GM18519 (cell line): ENCODE results near the gene RAB26.
"Not testable (repeated sequence)": the region's sequence is repeated elsewhere in the genome, so short reads cannot be mapped to it uniquely, and the experiment has no call there.

Experiments
- ATAC-seq: cut with Tn5 transposase; IDR thresholded peaks from one replicate; pipeline ENCODE4 v1.9.1; 2021; ENCODE audit warnings: mild to moderate bottlenecking, moderate library complexity; ENCODE audit not compliant: unreplicated experiment, low FRiP score

The RAB26 gene

DNA sequence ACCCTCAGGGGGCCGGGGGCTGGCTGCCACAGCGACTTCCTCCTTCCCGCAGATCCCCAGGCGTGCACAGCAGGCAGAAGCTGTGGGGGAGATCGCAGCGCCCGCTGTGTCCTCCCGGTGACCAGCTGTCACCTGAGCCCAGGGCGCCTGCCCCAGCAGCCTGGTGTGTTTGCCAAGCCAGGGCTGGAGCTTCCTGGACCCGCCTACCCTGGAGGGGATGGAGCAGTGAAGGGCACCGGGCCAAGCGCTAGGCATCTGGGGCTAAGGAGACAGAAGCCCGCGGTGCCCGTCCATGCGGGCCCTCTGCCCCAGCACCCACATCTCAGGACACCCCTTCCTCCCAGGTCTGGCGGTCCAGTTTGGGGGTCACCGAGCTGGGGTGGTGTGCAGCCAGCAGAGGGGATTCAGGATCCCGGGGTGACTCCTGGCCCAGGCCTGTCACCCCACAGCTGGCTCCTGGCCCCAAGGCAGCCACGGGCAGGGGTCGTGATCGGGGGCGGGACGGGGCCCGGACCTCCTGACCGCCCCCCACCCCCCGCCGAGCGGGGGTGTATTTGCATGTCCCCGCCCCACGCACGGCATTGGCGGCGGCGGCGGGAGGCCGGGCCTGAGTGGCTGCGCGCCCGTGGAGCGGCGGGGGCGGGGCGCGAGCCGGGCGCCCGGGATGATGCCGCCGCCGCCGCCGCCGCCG, at the start of gene RAB26:
RAB26 (plus strand) TSS at position 645 of the 691 bp plus-strand sequence. CDS start 159 bp downstream, outside the sequence.
- ATAC-seq = no peak

DNA sequence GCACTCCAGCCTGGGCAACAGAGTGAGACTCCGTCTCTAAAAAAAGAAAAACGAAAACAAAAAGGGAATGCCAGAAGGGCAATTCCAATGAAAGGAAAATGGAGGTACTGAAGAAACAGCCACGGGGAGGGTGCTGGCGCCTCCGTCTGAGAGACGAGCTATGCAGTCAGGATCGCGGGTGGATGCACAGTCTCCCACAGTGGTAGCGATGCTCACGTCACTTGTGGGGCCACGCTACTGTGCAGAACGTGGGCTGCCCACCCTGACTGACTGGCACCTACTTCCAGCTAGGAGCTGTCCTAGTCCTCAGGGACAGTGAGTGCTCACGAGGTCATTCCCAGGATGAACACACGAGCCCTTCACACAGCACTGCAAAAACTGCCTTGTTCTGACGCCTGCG, 46.8 kb upstream of the RAB26 start:
- not testable (repeated sequence) for ATAC-seq

GRCh38 chr16:2102471-2102870, 46.0 kb upstream of the RAB26 start:
- no peak for ATAC-seq

- ATAC-seq = not testable (repeated sequence)
Observed at GRCh38 chr16:2104464-2104863, 44.0 kb upstream of the RAB26 start.

- not testable (repeated sequence) for ATAC-seq
Observed at GRCh38 chr16:2105291-2105690, 43.1 kb upstream of the RAB26 start.

DNA sequence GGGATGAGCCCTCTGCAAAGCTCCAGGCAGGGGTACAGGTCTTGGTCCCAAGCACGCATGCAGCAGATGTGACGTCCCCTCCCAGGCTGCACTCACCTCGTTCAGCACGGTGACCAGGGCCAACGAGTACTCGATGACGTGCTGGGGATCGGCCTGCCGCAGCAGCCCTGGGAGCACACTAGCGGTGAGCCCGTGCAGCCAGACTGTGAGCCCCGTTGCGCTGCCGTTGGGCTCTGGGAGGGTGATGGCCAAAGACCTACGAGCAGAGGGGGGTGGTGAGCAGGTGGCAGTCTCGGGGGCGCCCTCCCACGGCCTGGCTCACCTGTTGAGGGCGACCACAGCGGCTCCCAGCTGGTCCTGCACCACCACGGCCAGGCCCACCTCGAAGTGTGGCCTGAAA, 42.7 kb upstream of the RAB26 start:
- ATAC-seq = not testable (repeated sequence)

GRCh38 chr16:2106211-2106610, 42.2 kb upstream of the RAB26 start:
- not testable (repeated sequence) for ATAC-seq

- not testable (repeated sequence) for ATAC-seq
Observed at GRCh38 chr16:2107121-2107790, 41.2 kb upstream of the RAB26 start.

DNA sequence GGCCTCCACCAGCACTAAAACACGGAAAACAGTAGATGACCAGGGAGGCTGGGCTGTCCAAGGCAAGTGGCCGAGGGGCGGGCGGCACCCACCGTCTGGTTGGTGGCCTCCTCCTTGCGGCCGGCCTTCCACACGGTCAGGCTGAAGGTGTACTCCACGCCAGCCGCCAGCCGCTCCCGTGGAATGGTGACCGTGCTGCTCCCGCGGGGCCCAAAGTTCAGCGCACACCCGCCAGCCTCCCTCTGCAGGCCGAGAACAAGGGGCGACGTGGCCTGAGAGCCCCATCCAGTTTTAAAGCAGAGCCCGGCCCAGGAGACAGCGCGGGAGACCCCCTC, 40.7 kb upstream of the RAB26 start:
- not testable (repeated sequence) for ATAC-seq

DNA sequence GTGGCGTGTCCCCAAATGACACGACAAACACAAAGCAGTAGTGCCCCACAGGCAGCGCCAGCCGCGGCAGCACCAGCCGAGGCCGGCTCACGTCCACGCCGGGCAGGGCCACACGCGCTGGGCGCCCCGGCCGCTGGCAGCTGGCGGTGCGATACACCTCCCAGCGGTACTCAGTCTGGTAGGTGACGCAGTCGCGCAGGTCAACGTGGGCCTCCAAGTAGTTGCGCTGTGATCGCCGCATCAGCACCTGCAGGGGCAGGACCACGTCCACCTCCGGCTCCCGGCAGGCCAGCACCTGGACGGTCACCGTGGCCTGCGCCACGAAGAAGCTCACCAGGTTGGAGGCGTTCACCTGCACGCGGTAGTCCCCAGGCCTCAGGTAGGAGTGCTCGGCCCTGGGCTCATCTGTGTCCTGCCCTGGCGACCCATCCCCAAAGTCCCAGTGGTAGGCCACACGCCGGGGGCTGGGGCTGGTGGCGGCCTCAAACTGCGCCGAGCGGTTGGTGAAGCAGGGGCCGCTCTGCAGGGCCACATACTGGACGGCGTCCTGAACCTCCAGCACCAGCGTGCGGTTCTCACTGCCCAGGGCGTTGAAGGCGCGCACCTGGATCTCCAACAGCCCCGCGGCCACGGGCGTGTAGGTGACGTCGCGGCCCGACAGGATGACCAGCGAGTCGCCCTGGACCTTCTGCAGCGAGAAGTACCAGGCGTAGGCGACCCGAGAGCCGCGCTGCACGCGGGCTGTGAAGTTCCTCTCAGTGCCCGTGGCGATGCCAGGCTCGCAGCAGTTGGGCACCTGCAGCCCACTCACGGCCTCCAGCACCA, 39.8 kb upstream of the RAB26 start:
- not testable (repeated sequence) for ATAC-seq

GRCh38 chr16:2109271-2109580, 39.2 kb upstream of the RAB26 start:
- not testable (repeated sequence) for ATAC-seq

- not testable (repeated sequence) for ATAC-seq
Observed at GRCh38 chr16:2109872-2110271, 38.6 kb upstream of the RAB26 start.

DNA sequence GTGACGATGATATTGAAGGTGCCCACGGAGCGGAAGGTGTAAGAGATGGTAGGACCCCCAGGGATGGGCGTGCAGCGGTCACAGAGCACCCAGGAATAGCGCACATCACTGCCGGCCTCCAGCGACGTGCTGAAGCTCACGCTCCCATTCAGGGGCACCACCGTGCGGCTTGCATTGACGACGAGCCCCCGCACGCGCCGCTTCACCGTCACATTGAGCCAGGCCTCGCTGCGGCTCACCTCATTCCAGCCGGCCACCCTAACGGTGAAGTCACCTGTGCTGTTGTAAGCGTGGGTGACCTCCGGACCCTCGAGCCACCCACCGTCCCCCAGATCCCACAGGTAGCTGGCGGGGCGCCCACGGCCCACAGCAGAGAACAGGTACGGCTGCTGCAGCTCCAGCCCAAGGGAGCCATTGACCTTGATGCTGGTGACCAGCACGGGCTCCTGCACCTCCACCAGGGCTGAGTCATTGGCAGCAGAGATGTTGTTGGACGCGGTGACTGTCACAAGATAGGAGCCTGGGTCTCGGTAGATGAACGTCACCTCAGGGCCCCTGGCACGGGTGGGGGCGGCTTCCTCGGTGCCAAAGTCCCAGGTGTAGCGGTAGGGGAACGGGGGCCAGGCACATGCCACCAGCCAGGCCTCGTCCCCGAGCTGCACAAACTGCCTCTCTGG, 38.0 kb upstream of the RAB26 start:
- not testable (repeated sequence) for ATAC-seq

DNA sequence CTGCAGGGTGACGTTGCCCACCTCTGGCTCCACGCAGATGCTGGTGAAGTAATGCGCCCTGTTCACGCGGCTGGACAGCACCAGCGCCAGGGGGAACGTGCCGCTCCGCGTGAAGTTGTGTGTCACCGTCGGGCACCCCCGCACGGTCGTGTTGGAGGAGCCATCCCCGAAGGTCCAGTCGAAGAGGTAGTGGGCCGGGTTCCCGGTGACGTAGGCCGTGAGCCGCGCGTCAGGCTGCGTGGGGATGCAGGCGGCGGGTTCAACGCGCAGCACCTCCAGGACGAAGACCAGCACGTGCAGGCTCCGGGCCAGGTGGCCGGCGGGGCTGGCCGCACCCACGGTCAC, 37.4 kb upstream of the RAB26 start:
- not testable (repeated sequence) for ATAC-seq

DNA sequence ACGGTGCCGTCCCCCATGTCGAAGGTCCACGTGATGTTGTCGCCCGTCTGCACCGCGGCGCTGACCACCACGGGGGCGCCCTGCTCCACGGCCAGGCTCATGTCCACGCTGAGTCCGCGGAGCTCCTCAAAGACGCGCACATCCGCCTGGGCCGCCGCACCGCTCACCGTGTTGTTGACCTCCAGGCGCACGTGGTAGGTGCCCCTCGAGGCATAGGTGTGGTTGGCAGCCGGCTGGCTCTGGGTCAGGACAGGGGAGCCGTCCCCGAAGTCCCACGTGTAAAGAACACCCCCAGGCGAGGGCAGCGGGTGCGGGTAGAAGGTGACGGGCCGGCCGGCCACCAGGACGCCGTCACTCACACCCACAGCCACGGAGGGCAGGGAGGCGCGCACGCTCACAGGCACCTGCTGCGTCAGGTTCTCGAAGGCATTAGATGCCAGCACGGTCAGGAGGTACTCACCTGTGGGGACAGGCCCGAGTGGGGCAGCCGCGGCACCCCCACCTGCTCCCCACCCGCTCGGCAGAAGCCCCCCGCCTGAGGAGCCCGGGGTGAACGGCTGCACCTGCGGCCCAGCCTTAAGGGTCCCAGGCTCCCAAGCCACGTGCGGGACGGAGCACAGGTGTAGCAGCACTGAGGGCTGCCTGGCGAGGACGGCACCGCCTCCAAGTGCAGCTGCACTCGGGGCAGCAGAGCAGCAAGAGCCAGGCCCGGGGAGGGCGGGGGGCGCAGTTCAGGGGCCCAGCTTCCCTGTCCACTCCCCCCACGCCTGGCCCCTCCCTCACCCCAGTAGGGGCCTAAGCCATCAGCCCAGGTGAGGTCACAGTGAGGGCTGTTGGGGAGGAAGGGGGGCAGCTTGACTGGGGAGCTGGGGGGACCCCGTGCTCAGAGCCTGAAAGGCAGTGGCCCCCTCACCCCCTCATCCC, 36.8 kb upstream of the RAB26 start:
- not testable (repeated sequence) for ATAC-seq

- not testable (repeated sequence) for ATAC-seq
Observed at GRCh38 chr16:2112539-2113106, 35.8 kb upstream of the RAB26 start.

DNA sequence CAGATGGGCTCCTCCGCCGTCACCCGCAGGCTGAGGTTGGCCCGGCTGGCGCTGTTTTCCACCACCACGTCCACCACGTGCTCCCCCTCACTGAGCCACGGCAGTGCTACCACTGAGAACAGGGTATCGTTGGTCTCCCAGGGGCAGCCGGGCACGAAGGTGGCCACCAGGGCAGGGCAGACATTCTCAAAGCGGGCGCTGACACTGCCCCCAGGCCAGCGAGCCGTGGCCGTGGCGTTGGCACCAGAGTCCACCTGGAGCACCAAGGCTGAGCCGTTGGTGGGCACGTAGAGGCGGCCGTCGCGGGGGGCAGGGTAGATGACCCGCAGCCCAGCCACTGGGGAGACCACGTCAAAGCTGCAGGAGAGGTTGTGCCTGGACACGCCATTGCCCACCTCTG, 34.2 kb upstream of the RAB26 start:
- not testable (repeated sequence) for ATAC-seq

DNA sequence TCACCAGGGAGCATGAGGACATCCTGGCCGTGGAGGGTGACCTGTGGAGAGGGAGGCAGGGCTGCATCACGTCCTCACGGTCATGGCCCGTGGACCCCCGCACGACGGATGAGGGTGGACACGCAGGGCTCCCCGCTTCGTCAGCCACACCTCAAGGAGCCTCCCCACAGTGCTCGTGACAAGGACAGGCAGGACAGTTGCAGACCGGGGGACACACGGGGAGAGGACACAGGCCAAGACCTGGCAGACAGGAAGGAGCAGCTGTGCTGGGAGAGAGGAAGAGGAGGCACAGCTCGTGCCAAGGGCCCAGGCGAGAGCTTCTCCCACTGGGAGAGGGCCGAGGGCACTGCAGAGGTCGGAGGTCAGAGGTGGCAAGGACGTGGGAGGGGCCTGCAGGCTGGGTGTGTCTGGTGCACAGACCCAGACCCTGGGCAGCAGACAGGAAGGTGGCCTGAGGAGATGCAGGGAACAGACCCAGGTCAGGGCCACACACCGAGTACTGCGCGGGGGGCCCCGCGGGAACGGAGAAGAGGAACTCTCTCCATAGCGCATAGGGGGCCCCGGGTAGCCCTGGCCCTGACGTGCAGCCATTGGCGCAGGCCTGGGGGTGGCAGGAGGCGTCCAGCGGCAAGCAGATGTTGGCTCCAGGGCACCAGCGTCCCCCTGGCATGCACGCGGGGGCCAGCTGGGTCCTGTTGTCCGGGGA, 33.4 kb upstream of the RAB26 start:
- not testable (repeated sequence) for ATAC-seq

GRCh38 chr16:2115591-2115973, 32.8 kb upstream of the RAB26 start:
- no peak for ATAC-seq
